H1 (cell line): ENCODE results near the gene SLC27A2. TPM values are rescaled to one million over a fixed set of nuclear protein-coding genes. Genes with fewer than 3 reads are reported as not detected.

Experiments
- CHD2 ChIP-seq: IDR thresholded peaks from 2 replicates; pipeline ENCODE4 v1.6.1; 2012; ENCODE audit warnings: low read length, improper control_type of control experiment
- KDM4A ChIP-seq: IDR thresholded peaks from one replicate; pipeline ENCODE4 v1.7.1; 2012; ENCODE audit warnings: low read depth, mild to moderate bottlenecking, moderate library complexity, low read length, inconsistent platforms; ENCODE audit not compliant: severe bottlenecking
- PHF8 ChIP-seq: fragments of 200-600 bp; sonication (generic); conservative IDR thresholded peaks from 2 replicates; pipeline ENCODE4 v1.7.1; 2012; ENCODE audit warnings: low read depth, mild to moderate bottlenecking, inconsistent platforms, low read length, moderate library complexity
- SRF ChIP-seq: IDR thresholded peaks from 2 replicates; pipeline ENCODE4 v1.6.1; 2011; ENCODE audit warnings: mild to moderate bottlenecking, low read depth, low read length, moderate library complexity
- ZNF274 ChIP-seq: IDR thresholded peaks from 2 replicates; pipeline ENCODE4 v1.7.0; 2012; ENCODE audit warnings: low read length, borderline replicate concordance; ENCODE audit errors: extremely low read depth
- polyA plus RNA-seq, 7 experiments: library from polyadenylated mRNA; depleted of rRNA in 3 of 7; stranded (reverse) in 5 of 7; unstranded in 2 of 7; fragments of >200 nt in 5 of 7; fragments of 200-250 nt in 2 of 7; gene quantifications; 1 replicate in 5 of 7; 2 replicates in 1 of 7; 4 replicates in 1 of 7; pipeline versions ENCODE4 v1.2.1 to v1.2.3, GENCODE V29; 2011 to 2013; ENCODE audit warnings: missing spikeins in 2 of 7, mixed read lengths in 2 of 7
- total RNA-seq: library from RNA; stranded (reverse); fragmentation: NEBNext Ultra II Directional; extraction: Animal tissue kit (Norgen Biotek cat#: 25700); gene quantifications from 2 replicates; pipeline ENCODE4 v1.2.1, GENCODE V29; 2021
- TF ChIP-seq, protein P1 (sequence below): IDR thresholded peaks from 2 replicates; pipeline ENCODE4 v1.6.1; 2012; ENCODE audit warnings: inconsistent platforms

Gene SLC27A2
- total and polyA plus RNA-seq, 2 of the 8 experiments (the other 6 are each of a cell fraction or from before 2014, with no cell fraction given): 5.6 to 5.8 TPM

DNA sequence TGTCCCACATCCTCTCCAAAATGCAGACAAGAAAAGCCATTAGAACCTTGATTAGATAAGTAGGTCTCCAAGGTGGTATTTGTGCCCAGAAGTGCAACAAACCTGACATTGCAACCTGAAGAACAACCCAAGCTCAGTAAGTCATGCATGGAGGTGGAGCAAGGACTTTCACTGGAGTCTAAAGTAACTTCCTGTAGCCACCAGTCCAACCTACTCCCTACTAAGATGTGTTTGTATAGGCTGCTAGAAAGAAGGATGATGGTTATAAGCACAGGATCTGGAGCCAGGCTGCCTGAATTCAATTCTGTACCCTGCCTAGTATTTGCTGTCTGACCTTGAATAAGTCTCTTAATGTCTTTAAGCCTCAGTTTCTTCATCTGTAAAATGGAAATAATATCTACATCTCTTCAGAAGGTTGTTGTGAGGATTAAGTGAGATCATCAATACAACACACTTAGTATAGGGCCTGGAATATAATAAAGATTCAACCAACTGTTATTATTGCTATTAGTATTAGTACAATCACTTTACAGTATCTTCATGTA lies 51.3 kb downstream of the SLC27A2 start (continued):
- TF ChIP-seq, protein P1, sequence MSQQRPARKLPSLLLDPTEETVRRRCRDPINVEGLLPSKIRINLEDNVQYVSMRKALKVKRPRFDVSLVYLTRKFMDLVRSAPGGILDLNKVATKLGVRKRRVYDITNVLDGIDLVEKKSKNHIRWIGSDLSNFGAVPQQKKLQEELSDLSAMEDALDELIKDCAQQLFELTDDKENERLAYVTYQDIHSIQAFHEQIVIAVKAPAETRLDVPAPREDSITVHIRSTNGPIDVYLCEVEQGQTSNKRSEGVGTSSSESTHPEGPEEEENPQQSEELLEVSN: no peak
- no peak for TF ChIP-seq SRF
- no peak for TF ChIP-seq CHD2
- TF ChIP-seq KDM4A: no peak
- no peak for TF ChIP-seq PHF8
- TF ChIP-seq ZNF274: no peak
